PC-9 (cell line): Measurements from ENCODE around the gene MSLN. TPM values are rescaled to one million over a fixed set of nuclear protein-coding genes. Genes with fewer than 3 reads are reported as not detected.

ENCODE experiments used
- BruUV-seq: library from RNA; stranded (reverse); fragments of 400-500 nt; replicated peaks from 2 replicates; lab custom pipeline; 2021; lab: Mats Ljungman, UMichigan
- CTCF ChIA-PET: fragments of 300-600 bp; sonication (Branson Sonifier 250); formaldehyde crosslinking; loops from one replicate; lab custom pipeline; 2022; ENCODE audit warnings: antibody characterized with exemption; lab: Charles Lee
- POLR2A ChIA-PET: fragments of 300-600 bp; sonication (Branson Sonifier 250); formaldehyde crosslinking; loops from one replicate; lab custom pipeline; 2022; ENCODE audit warnings: antibody characterized with exemption; ENCODE audit not compliant: unreplicated experiment; lab: Charles Lee
- DNase-seq, 2 experiments: peaks; one replicate each; pipeline versions ENCODE4 v3.0.0 to v3.0.0-alpha.2; 2015 to 2022; ENCODE audit warnings: mixed read lengths in 1 of 2
- H2AFZ ChIP-seq: fragments of 200-600 bp; sonication (generic); 2 replicates; pipeline ENCODE4 v1.8.1; 2017; ENCODE audit warnings: antibody characterized with exemption
- H3F3A ChIP-seq: fragments of 200-600 bp; sonication (generic); 2 replicates; pipeline ENCODE4 v1.8.1; 2017; ENCODE audit warnings: antibody characterized with exemption, mild to moderate bottlenecking, low read depth; ENCODE audit not compliant: insufficient read depth
- H3K27ac ChIP-seq: fragments of 200-600 bp; sonication (generic); 2 replicates; pipeline ENCODE4 v1.6.1; 2016; ENCODE audit warnings: mixed run types
- H3K27me3 ChIP-seq: fragments of 200-600 bp; sonication (generic); 2 replicates; pipeline ENCODE4 v1.6.1; 2016; ENCODE audit warnings: low read depth, mixed run types; ENCODE audit not compliant: insufficient read depth
- H3K36me3 ChIP-seq: fragments of 200-600 bp; sonication (generic); 2 replicates; pipeline ENCODE4 v1.6.1; 2016; ENCODE audit warnings: low read depth, mixed run types
- H3K4me1 ChIP-seq: fragments of 200-600 bp; sonication (generic); replicated peaks from 2 replicates; pipeline ENCODE4 v1.6.1; 2016; ENCODE audit warnings: mixed run types; ENCODE audit not compliant: insufficient read depth
- H3K4me2 ChIP-seq: fragments of 200-600 bp; sonication (generic); 2 replicates; pipeline ENCODE4 v1.6.1; 2017; ENCODE audit warnings: mixed run types
- H3K4me3 ChIP-seq: fragments of 200-600 bp; sonication (generic); 2 replicates; pipeline ENCODE4 v1.6.1; 2016; ENCODE audit warnings: mixed run types
- H3K79me2 ChIP-seq: fragments of 200-600 bp; sonication (generic); 2 replicates; pipeline ENCODE4 v1.6.1; 2017; ENCODE audit warnings: low read depth, mixed run types
- H3K9me2 ChIP-seq: fragments of 200-600 bp; sonication (generic); 2 replicates; pipeline ENCODE4 v1.8.1; 2017; ENCODE audit warnings: mild to moderate bottlenecking; ENCODE audit not compliant: insufficient read depth
- H3K9me3 ChIP-seq: fragments of 200-600 bp; sonication (generic); 2 replicates; pipeline ENCODE4 v1.8.1; 2016; ENCODE audit warnings: low read depth; ENCODE audit not compliant: insufficient read depth
- H4K20me1 ChIP-seq: fragments of 200-600 bp; sonication (generic); 2 replicates; pipeline ENCODE4 v1.8.1; 2017; ENCODE audit not compliant: insufficient read depth
- CTCF ChIP-seq: fragments of 200-600 bp; sonication (generic); conservative IDR thresholded peaks from 2 replicates; pipeline ENCODE4 v1.6.1; 2017; ENCODE audit warnings: mixed run types, antibody characterized with exemption, mild to moderate bottlenecking, moderate library complexity
- EZH2 ChIP-seq: fragments of 200-600 bp; sonication (generic); IDR thresholded peaks from 2 replicates; pipeline ENCODE4 v1.8.0; 2017; ENCODE audit warnings: antibody characterized with exemption, low read depth
- intact Hi-C: fragments of 100-400 bp; cut with micrococcal nuclease; formaldehyde crosslinking; loops from one replicate; pipeline ENCODE4 v1.10.0; 2022; ENCODE audit not compliant: unreplicated experiment
- total RNA-seq: library from RNA; stranded (reverse); gene quantifications from 2 replicates; pipeline ENCODE4 v1.2.3, GENCODE V29; 2021

MSLN gene
- total RNA-seq, 1 experiment from 2014 or later = 59.9 TPM

GRCh38 chr16:754656-755055, 5.9 kb upstream of the MSLN start:
- no peak overlapping the region for H3K27ac ChIP-seq
- TF ChIP-seq CTCF = no peak
- no peak for TF ChIP-seq EZH2
- H4K20me1 ChIP-seq = no peaks in the 10 kb centered on the region; the same call in 1 of the 2 replicates
- peaks cover 4% of the 10 kb centered on the region; the same call in 1 of the 2 replicates for H3F3A ChIP-seq
- no peaks in the 10 kb centered on the region for H3K9me3 ChIP-seq
- CTCF ChIA-PET = no interaction called here
- H3K9me2 ChIP-seq = no peaks in the 10 kb centered on the region
- H3K4me3 ChIP-seq = no peak overlapping the region
- intact Hi-C loops = no loop called here
- H3K4me2 ChIP-seq = no peak overlapping the region
- no peaks in the 10 kb centered on the region for H3K4me1 ChIP-seq
- DNase-seq = no peak
- H3K36me3 ChIP-seq = no peaks in the 10 kb centered on the region
- POLR2A ChIA-PET = no interaction called here
- no peaks in the 10 kb centered on the region for H3K79me2 ChIP-seq
- no peak overlapping the region for H2AFZ ChIP-seq
- no TSS peak for BruUV-seq
- no peaks in the 10 kb centered on the region for H3K27me3 ChIP-seq

- Histone ChIP-seq H3K36me3 (no peaks in the 10 kb centered on the region), H3F3A (peaks cover 4% of the 10 kb centered on the region; the same call in 1 of the 2 replicates), H3K4me1 (peaks cover 14% of the 10 kb centered on the region), H3K4me2 (no peak overlapping the region), H3K27ac (no peak overlapping the region), H3K4me3 (no peak overlapping the region), H3K27me3 (no peaks in the 10 kb centered on the region), H3K79me2 (no peaks in the 10 kb centered on the region), H2AFZ (no peak overlapping the region), H4K20me1 (no peaks in the 10 kb centered on the region; the same call in 1 of the 2 replicates), H3K9me3 (no peaks in the 10 kb centered on the region), H3K9me2 (no peaks in the 10 kb centered on the region)
- intact Hi-C loops = no loop called here
- ChIA-PET CTCF (no interaction called here), POLR2A (no interaction called here)
- no peak for DNase-seq
- BruUV-seq = no TSS peak
- TF ChIP-seq EZH2 (no peak), CTCF (no peak)
Measured at GRCh38 chr16:756428-756827, 4.1 kb upstream of the MSLN start.

GRCh38 chr16:759110-759910, 1.2 kb upstream of the MSLN start:
- TF ChIP-seq CTCF (no peak), EZH2 (no peak)
- Histone ChIP-seq H3K9me3 (no peaks in the 10 kb centered on the region), H3F3A (peaks cover 4% of the 10 kb centered on the region; the same call in 1 of the 2 replicates), H3K4me2 (no peak overlapping the region), H4K20me1 (no peaks in the 10 kb centered on the region), H3K79me2 (no peaks in the 10 kb centered on the region), H3K4me1 (peaks cover 16% of the 10 kb centered on the region), H3K36me3 (no peaks in the 10 kb centered on the region), H3K27me3 (no peaks in the 10 kb centered on the region), H3K9me2 (no peaks in the 10 kb centered on the region), H3K27ac (no peak overlapping the region), H3K4me3 (no peak overlapping the region), H2AFZ (no peak overlapping the region)
- ChIA-PET POLR2A (interaction anchor here (0.6 to 1.7 kb wide), 3 partner anchors 10 to 86 kb away, joined by 3 to 41 read pairs (median 9); partner anchors contain the start of genes CHTF18 and RPUSD1), CTCF (interaction anchor here (0.6 to 2.1 kb wide), 2 partner anchors 43 to 47 kb away, joined by 3 to 7 read pairs; no protein-coding TSS in a partner anchor)
- BruUV-seq = TSS peak; percentile 58
- intact Hi-C loops = no loop called here
- peak in 1 of 2 experiments; percentile 77 for DNase-seq
